Upper lobe of right lung (tissue), 1 donor: Measurements from ENCODE around the gene COX4I2. TPM values are rescaled to one million over a fixed set of nuclear protein-coding genes. Genes with fewer than 3 reads are reported as not detected.
A peak's percentile ranks its signal among the peaks of the same experiment; 100 is the strongest.

Experiments used
- ATAC-seq: fragments of 200-7000 bp; cut with Tn5 transposase; one replicate; pipeline ENCODE4 v1.9.1; 2020; ENCODE audit warnings: mild to moderate bottlenecking, moderate library complexity
- DNase-seq: peaks from one replicate; pipeline ENCODE4 v3.0.0-alpha.2; 2020
- H3K27ac ChIP-seq: fragments of 200-600 bp; one replicate; pipeline ENCODE4 v1.8.0; 2022
- H3K27me3 ChIP-seq: fragments of 200-600 bp; one replicate; pipeline ENCODE4 v1.8.0; 2022; ENCODE audit warnings: mild to moderate bottlenecking
- H3K36me3 ChIP-seq: fragments of 200-600 bp; one replicate; pipeline ENCODE4 v1.8.0; 2022
- H3K4me1 ChIP-seq: fragments of 200-600 bp; one replicate; pipeline ENCODE4 v1.8.0; 2022
- H3K4me3 ChIP-seq: fragments of 200-600 bp; one replicate; pipeline ENCODE4 v1.8.0; 2022; ENCODE audit warnings: mild to moderate bottlenecking
- H3K9me3 ChIP-seq: fragments of 200-600 bp; one replicate; pipeline ENCODE4 v1.8.0; 2022
- intact Hi-C: fragments of 100-400 bp; cut with DNase I; formaldehyde crosslinking; loops from one replicate; pipeline ENCODE4 v1.11.0; 2022
- long read RNA-seq: library from polyadenylated mRNA; unstranded; transcript quantifications from one replicate; pipeline ENCODE4 v2.0.0, GENCODE V29; 2021
- total RNA-seq: library from RNA; stranded (reverse); fragmentation: NEBNext Ultra II Directional; extraction: Animal tissue kit (Norgen Biotek cat#: 25700); gene quantifications from one replicate; pipeline ENCODE4 v1.2.1, GENCODE V29; 2021
- TF ChIP-seq, protein P1 (sequence below): fragments of 200-600 bp; IDR thresholded peaks from one replicate; pipeline ENCODE4 v1.8.0; 2022; ENCODE audit warnings: antibody characterized with exemption
- donor health status: DM: no; HTN: yes; CAD: no; lungs with severe emphysema.

COX4I2 gene
- total RNA-seq, result 19.1 TPM
- long read RNA-seq, transcript COX4I2-201 (5 exons, 693 nt), result major isoform, 5 of 9 reads
- long read RNA-seq, partial matches to known transcripts, result 0 of 9 reads
- long read RNA-seq, other reads (novel, unspliced or antisense), result 3 of 9 reads

DNA sequence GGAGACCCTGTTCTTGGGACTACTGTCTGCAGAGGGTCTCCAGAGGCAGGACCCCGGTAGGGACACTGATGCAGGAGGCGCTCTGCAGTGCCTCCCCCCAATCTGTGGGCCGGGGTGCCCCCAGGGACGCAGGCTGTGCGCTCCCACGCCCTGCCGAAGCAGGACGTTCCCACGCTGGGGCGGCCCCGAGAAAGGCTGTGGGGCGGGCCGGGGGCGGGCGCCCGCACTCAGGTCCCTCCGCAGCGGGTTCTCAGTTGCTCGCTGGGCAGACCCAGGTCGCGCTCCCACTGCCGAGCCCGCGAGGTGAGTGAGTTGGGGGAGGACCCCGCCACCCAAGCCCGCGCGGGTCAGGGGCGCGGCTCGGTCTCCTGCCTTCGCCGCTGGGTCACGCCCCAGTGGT lies at the start of gene COX4I2:
Gene COX4I2 (plus strand): TSS at position 253 of the 400 bp plus-strand sequence. CDS start 1,106 bp downstream, outside the sequence.
- no peaks in the 10 kb centered on the region for H3K4me1 ChIP-seq
- H3K9me3 ChIP-seq, result no peaks in the 10 kb centered on the region
- intact Hi-C loops, result no loop called here
- no peak within 1 kb of the TSS for H3K27ac ChIP-seq
- TF ChIP-seq, protein P1, sequence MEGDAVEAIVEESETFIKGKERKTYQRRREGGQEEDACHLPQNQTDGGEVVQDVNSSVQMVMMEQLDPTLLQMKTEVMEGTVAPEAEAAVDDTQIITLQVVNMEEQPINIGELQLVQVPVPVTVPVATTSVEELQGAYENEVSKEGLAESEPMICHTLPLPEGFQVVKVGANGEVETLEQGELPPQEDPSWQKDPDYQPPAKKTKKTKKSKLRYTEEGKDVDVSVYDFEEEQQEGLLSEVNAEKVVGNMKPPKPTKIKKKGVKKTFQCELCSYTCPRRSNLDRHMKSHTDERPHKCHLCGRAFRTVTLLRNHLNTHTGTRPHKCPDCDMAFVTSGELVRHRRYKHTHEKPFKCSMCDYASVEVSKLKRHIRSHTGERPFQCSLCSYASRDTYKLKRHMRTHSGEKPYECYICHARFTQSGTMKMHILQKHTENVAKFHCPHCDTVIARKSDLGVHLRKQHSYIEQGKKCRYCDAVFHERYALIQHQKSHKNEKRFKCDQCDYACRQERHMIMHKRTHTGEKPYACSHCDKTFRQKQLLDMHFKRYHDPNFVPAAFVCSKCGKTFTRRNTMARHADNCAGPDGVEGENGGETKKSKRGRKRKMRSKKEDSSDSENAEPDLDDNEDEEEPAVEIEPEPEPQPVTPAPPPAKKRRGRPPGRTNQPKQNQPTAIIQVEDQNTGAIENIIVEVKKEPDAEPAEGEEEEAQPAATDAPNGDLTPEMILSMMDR, result no peak
- no peak for DNase-seq
- H3K27me3 ChIP-seq, result peaks cover 4% of the 10 kb centered on the region
- peak within 1 kb of the TSS; percentile 25 for H3K4me3 ChIP-seq
- ATAC-seq, result no peak
- no peaks in the 10 kb centered on the region for H3K36me3 ChIP-seq

DNA sequence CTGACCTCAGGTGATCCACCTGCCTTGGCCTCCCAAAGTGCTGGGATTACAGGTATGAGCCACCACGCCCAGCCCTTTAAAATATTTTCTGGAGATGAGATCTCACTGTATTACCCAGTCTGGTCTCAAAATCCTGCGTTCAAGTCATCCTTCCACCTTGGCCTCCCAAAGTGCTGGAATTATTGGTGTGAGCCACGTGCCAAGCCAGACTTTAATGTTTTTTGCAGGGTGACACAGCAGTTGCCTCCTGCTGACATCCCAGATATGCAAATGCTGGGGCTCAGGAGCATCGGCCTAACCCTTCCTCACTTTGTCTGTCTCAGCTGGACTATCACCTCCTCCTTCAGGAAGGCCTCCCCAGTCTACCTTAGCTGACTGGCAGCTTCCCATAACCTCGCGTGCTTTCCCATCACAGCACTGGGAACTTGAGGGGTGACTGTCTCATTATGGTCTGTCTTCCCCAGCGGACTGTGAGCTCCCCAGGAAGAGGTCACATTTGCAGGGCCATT lies 46.9 kb upstream of the COX4I2 start:
- Histone ChIP-seq H3K9me3 (no peaks in the 10 kb centered on the region), H3K27ac (no peak overlapping the region), H3K27me3 (no peaks in the 10 kb centered on the region), H3K36me3 (no peaks in the 10 kb centered on the region), H3K4me3 (no peak overlapping the region), H3K4me1 (peaks cover 20% of the 10 kb centered on the region)
- DNase-seq (no peak), ATAC-seq (no peak)
- TF ChIP-seq, protein P1, result no peak
- intact Hi-C loops, result no loop called here

DNA sequence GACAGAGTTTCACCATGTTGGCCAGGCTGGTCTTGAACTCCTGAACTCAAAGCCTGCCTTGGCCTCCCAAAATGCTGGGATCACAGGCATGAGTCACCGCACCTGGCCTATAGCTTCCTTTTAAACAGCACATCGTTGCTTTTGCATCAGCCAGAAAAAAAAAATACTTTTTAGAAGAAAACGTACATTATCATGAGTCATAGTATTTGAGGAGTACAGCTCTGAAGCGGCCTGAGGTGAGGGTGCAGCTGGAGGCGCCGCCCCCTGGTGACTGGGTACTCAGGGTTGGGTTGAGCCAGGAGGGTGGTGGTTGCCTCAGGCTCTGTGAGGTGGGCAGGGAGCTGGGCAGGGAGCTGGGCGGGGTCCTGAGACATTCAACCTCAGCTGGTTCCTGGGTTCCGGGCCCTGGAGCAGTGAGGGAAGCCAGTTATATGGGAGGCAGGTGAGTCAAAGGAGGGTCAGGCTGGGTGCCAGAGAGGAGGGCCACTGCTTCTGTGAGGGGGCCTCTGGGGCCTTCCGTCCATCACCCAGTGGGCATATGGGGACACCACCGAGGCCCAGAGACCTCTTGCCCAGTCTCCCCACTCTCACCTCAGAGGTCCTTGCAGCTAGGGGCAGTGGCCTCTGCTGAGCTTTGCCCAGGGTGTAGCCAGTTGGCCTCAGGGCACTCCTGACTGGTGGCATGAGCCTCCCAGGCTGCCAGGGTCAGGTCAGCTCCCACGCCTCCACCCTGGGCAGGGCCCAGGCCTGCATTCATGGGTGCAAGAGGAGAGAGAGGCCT lies 44.3 kb upstream of the COX4I2 start:
- peak; percentile 65 for ATAC-seq
- peaks cover 31% of the 10 kb centered on the region for H3K4me1 ChIP-seq
- intact Hi-C loops, result no loop called here

DNA sequence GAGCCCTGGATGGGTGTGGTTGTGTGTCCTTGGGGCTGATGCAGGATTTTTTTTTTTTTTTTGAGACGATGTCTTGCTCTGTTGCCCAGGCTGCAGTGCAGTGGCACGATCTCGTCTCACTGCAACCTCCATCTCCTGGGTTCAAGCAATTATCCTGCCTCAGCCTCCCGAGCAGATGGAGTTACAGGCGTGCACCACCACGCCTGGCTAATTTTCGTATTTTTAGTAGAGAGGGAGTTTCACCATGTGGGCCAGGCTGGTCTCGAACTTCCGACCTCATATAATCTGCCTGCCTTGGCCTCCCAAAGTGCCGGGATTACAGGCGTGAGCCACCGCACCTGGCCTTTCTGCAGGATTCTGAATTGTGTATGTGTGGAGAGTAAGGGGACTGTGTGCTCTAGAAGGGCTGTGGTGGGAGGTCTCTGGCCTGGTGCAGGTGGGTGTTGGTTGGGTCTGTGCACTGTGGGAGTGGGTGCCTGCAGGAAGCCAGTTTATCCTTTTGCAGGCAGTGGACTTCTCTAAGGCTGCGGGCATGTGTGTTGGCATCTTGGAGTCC lies 43.6 kb upstream of the COX4I2 start:
- Histone ChIP-seq H3K4me3 (no peak overlapping the region), H3K4me1 (peaks cover 31% of the 10 kb centered on the region), H3K9me3 (no peaks in the 10 kb centered on the region), H3K36me3 (no peaks in the 10 kb centered on the region), H3K27ac (peak overlapping the region; percentile 79), H3K27me3 (no peaks in the 10 kb centered on the region)
- no peak for DNase-seq
- intact Hi-C loops, result no loop called here
- TF ChIP-seq, protein P1, result no peak
- no peak for ATAC-seq

More for the DNA sequence above, 44.3 kb upstream of the COX4I2 start:
- TF ChIP-seq, protein P1, result no peak
- Histone ChIP-seq H3K4me3 (no peak overlapping the region), H3K27ac (peak overlapping the region; percentile 79), H3K36me3 (no peaks in the 10 kb centered on the region), H3K27me3 (no peaks in the 10 kb centered on the region), H3K9me3 (no peaks in the 10 kb centered on the region)
- peak; percentile 79 for DNase-seq

DNA sequence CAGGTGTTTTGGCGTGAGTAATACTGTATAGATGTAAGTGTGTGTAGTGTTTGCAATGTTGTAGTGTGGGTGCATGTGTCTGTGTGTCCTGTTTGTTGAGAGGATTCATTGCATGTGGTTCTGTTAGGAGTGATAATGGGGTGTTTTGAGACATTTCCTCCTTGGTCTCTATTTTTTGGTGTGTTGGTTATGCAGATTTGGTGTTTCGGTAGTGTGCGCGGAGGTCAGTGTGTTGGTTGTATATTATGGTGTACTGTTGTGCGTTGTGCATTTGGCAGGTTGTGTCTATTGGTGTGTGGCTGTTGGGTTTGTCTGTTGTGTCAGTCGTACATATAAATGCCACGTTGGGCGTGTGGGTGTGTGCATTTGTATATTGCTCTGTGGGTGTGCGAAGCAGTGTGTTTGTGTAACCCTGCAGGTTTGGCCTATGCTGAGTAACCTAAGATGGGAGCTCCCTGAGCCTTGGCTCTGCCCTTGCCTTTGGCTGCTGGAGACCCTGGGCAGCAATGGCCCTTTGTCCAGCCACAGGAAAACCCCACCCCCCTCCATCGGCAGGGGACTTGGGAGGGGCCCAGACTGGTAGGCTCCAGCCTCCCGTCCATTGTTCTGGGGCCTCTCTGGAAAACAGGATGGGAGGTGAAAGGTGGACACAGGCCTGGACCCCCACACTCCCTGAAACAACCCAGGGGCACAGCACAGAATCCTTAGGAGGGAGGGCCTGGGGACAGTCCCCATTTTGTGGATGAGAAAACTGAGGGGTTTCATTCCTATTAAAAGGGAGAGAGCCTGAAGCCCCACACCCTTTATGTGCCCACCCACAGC lies 42.9 kb upstream of the COX4I2 start:
- no peak overlapping the region for H3K4me3 ChIP-seq
- no peaks in the 10 kb centered on the region for H3K36me3 ChIP-seq
- TF ChIP-seq, protein P1, result no peak
- peaks cover 31% of the 10 kb centered on the region for H3K4me1 ChIP-seq
- ATAC-seq (peak; percentile 17), DNase-seq (no peak)
- no peaks in the 10 kb centered on the region for H3K27me3 ChIP-seq
- peak overlapping the region; percentile 79 for H3K27ac ChIP-seq
- H3K9me3 ChIP-seq, result no peaks in the 10 kb centered on the region
- intact Hi-C loops, result no loop called here
